Measurements from ENCODE around the gene HOXA7.

The HOXA7 gene

DNA sequence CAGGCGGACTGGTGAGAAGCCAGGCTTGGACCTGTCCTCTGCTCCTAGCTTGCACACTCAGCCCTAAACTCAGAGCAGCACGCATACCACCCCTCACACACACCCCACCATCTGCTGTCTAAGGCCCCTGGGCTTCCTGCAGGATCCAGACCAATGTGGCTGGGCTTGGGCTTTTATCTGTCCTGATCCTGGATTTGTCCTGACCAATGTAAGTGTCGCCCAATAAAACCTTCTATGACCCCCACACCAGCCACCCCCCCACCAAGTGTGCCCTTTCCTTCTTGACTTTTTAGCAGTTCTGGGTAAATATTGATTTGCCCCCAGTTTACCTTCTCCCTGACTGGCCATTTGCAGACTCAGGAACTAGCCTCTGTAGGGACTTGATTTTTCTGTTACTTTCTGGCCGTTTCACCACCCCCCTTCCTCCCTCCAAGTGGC is 45.1 kb upstream of the HOXA7 start:
- no peak for TF ChIP-seq CTCF (IDR thresholded peaks at IDR 0.05)

GRCh38 chr7:27200761-27201579 is 44.5 kb upstream of the HOXA7 start:
- TF ChIP-seq CTCF (IDR thresholded peaks at IDR 0.05) = no peak

DNA sequence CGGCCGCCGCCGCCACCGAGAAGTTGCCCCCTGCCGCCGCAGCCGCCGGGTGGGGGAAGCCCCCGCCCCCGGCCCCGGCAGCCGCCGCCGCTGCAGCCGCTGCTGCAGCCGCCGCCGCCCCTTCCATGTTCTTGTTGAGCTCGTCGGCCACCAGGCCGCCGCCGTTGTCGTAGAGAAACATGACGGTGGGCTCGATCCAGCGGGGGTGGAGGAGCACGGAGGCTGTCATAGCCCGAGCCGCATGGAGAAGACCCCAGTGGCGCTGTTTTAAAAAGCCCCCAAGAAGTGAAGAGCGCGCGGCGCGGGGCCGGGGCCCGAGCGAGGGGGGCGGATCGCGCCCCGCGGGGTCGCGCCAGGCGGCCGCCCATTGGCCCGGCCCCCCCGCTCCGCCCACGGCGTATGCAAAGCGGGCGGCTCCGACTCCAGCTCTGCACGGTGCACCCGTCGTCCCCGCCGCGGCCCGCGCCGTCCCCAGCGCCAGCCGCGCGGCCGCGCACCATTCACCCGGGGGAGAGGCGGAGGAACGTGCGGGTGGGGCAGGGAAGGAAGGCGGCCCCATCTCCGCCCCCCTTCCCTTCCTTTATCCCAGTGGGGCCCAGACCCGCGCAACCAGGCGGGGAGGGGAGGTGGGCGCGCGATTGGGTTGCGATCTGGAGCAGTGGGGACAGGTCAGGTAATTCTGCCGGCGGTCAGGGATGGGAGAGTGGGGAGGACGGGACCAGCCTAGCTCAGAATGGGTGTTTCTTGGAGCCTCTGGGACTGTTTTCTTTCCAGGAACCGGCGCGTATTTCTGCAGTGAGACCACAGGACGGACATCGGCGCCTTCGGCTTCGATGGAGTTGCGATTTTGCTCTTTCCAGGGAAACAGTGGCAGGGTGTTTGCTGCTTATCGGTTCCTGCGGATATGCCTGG is 43.6 kb upstream of the HOXA7 start, which contains the start of gene HOXA13:
Gene HOXA13 (minus strand): TSS at position 243 of the 912 bp plus-strand sequence. CDS start 14 bp downstream, at position 229.
- no peak for TF ChIP-seq CTCF (IDR thresholded peaks at IDR 0.05)

DNA sequence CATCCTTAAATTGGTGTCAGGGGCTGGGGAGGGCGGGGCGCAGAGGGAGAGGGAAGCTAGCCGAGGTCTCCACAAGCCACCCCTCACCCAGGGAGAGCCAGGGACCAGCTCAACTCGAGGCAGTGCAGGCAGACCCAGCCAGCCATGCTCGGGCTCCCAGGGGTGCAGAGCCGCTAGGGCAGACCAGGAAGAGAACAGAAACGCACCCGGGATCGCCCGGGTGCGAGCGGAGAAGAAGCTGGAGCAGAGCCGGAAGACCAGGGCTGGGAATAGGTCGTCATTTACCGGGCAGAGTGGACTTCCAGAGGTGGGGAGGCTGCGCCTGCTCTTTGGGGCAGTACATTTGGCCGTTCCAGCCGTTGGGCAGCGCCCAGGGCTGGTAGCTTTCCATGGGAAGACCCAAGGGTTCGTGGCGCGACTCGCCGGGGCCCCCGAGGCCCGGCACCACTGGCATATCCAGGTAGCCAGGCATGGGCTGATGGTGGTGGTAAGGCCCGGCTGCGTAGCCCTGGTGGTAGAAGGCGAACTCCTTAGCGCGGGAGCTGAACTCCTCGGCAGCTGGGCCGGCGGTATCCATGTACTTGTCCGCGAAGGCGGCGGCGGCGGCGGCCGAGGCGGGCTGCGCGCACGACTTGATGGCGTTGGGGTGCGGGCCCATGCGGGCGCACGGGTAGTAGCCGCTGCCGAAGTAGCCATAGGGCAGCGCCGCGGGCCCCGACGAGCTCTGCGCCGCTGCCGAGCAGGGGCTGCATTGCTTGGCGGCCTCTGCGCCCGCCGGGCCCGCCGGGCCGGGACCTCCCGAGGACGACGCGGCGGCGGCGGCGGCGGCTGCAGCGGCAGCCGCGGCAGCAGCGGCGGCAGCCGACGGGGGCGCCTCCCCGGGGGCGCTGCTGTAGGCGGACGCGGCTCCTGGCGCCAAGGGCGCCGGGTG is 42.7 kb upstream of the HOXA7 start:
- TF ChIP-seq CTCF (IDR thresholded peaks at IDR 0.05) = no peak

GRCh38 chr7:27198138-27198841 is 41.8 kb upstream of the HOXA7 start:
- TF ChIP-seq CTCF (IDR thresholded peaks at IDR 0.05) = no peak

- TF ChIP-seq CTCF (IDR thresholded peaks at IDR 0.05) = no peak
Measured at GRCh38 chr7:27197137-27198042, 40.9 kb upstream of the HOXA7 start.
